ENCODE measurements around the gene MYL3.

- no peak for TF ChIP-seq EP300 (IDR thresholded peaks at IDR 0.05)
- no peak for TF ChIP-seq CTCF (IDR thresholded peaks at IDR 0.05)
These were observed 41.3 kb upstream of the MYL3 start for GRCh38 chr3:46904303-46905212.
